Skeletal muscle satellite cell (primary cell): Measurements from ENCODE around the gene PTGES2.
"Not testable (repeated sequence)": the region's sequence is repeated elsewhere in the genome, so short reads cannot be mapped to it uniquely, and the experiment has no call there.

Experiments used
- H3K27me3 ChIP-seq: 2 replicates; pipeline ENCODE4 v1.7.0; 2013; ENCODE audit warnings: low read length; ENCODE audit not compliant: control insufficient read depth, insufficient read depth
- H3K36me3 ChIP-seq: 2 replicates; pipeline ENCODE4 v1.7.0; 2013; ENCODE audit warnings: mild to moderate bottlenecking, control low read depth, low read length; ENCODE audit not compliant: insufficient read depth
- H3K4me1 ChIP-seq: 2 replicates; pipeline ENCODE4 v1.7.0; 2013; ENCODE audit warnings: low read length; ENCODE audit not compliant: control insufficient read depth, insufficient read depth
- H3K4me2 ChIP-seq: 2 replicates; pipeline ENCODE4 v1.7.0; 2013; ENCODE audit warnings: mild to moderate bottlenecking, low read length
- H3K4me3 ChIP-seq: 2 replicates; pipeline ENCODE4 v1.7.0; 2013; ENCODE audit warnings: low read length
- H3K9ac ChIP-seq: 2 replicates; pipeline ENCODE4 v1.7.0; 2013; ENCODE audit warnings: mild to moderate bottlenecking, low read depth, low read length, moderate library complexity
- H3K9me3 ChIP-seq: replicated peaks from 2 replicates; pipeline ENCODE4 v1.7.0; 2013; ENCODE audit warnings: mild to moderate bottlenecking, control low read depth, low read length

Gene PTGES2

DNA sequence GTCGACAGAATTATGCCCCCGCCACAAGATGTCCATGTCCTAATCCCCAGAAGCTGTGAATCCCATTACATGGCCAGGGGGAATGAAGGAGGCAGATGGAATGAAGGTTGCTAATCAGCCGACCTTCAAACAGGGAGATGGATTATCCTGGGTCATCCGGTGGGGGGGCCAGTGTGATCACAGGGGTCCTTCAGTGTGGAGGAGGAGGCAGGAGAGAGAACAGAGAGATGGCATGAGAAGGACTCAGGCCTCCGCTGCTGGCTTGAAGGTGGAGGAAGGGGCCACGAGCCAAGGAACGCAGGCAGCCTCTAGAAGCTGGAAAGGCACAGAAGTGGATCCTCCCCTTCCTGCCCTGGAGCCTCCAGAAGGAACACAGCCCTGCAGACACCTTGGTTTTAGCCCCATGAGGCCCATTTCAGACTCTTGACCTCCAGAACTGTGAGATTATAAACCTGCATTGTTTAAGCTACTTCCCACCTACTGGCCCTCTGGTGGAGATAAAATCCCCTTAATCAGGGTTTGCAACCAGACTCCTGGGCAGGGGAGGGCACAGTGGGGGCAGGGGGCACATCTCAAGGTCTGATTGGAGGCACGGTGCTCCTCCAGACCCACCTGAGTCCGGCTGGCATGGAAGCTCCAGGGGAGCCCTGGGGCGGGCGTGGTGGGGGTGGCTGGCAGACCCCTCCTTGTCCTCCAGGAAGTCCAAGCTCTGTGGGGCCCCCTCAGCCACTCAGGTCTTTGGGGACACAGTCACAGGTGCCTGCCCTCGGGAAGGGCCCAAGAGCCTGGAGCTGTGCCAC lies 13.8 kb downstream of the PTGES2 start:
- no peaks in the 10 kb centered on the region for H3K4me1 ChIP-seq
- H3K27me3 ChIP-seq = no peaks in the 10 kb centered on the region
- no peaks in the 10 kb centered on the region for H3K36me3 ChIP-seq
- H3K9me3 ChIP-seq = no peaks in the 10 kb centered on the region
- no peak overlapping the region for H3K9ac ChIP-seq
- H3K4me3 ChIP-seq = no peak overlapping the region
- no peak overlapping the region for H3K4me2 ChIP-seq

DNA sequence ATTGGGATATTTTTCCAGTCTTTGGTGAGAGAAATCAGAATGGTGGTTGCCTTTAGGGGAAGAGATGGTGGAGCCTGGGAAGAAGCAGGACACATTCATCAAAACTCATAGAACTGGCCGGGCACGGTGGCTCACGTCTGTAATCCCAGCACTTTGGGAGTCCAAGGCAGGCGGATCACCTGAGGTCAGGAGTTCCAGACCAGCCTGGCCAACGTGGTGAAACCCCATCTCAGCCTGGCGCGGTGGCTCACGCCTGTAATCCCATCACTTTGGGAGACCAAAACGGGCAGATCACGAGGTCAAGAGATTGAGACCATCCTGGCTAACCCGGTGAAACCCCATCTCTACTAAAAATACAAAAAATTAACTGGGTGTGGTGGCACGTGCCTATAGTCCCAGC lies 15.8 kb downstream of the PTGES2 start:
- not testable (repeated sequence) for H3K9ac ChIP-seq, H3K27me3 ChIP-seq, H3K4me3 ChIP-seq, H3K9me3 ChIP-seq, H3K4me1 ChIP-seq, H3K4me2 ChIP-seq
- peaks cover 16% of the 10 kb centered on the region for H3K36me3 ChIP-seq

DNA sequence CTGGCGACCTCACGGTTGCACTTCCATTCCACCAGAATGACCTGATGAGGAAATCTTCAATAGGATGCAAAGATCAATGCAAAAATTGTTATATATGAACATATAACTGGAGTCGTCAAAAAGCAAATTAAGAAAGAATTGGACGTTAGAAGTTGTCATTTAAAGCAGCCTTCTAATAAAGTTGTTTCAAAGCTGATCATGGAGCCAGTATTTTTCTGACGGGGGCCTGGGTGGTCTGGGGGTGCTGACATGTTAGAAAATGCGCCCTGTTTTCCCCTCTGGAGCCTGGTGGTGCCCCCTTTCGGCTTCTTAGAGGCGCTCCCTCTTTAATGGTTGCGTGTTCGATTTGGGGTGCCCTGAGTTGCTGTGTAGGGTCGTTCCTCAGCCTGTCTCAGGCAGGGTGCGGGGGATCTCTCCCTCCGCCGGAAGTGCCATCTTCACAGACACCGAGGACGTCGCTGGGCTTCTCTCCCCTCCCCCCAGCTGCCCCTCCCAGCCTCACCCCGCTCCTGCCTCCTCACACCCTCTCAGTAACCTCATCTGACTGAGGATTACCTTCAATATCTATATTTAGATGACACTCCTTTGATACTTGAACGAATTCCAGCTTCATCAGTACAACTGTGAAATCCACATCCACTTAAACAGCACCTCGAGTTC lies 18.3 kb downstream of the PTGES2 start:
- H3K4me2 ChIP-seq = no peak overlapping the region
- H3K9ac ChIP-seq = no peak overlapping the region
- no peaks in the 10 kb centered on the region for H3K27me3 ChIP-seq
- H3K36me3 ChIP-seq = peaks cover 33% of the 10 kb centered on the region
- no peaks in the 10 kb centered on the region for H3K9me3 ChIP-seq
- no peak overlapping the region for H3K4me3 ChIP-seq
- peaks cover 4% of the 10 kb centered on the region for H3K4me1 ChIP-seq

DNA sequence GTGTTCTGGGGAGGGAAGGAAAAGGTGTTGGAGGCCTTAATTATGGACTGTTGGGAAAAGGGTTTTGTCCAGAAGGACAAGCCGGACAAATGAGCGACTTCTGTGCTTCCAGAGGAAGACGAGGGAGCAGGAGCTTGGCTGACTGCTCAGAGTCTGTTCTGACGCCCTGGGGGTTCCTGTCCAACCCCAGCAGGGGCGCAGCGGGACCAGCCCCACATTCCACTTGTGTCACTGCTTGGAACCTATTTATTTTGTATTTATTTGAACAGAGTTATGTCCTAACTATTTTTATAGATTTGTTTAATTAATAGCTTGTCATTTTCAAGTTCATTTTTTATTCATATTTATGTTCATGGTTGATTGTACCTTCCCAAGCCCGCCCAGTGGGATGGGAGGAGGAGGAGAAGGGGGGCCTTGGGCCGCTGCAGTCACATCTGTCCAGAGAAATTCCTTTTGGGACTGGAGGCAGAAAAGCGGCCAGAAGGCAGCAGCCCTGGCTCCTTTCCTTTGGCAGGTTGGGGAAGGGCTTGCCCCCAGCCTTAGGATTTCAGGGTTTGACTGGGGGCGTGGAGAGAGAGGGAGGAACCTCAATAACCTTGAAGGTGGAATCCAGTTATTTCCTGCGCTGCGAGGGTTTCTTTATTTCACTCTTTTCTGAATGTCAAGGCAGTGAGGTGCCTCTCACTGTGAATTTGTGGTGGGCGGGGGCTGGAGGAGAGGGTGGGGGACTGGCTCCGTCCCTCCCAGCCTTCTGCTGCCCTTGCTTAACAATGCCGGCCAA lies 19.1 kb downstream of the PTGES2 start:
- H3K4me3 ChIP-seq = no peak overlapping the region

DNA sequence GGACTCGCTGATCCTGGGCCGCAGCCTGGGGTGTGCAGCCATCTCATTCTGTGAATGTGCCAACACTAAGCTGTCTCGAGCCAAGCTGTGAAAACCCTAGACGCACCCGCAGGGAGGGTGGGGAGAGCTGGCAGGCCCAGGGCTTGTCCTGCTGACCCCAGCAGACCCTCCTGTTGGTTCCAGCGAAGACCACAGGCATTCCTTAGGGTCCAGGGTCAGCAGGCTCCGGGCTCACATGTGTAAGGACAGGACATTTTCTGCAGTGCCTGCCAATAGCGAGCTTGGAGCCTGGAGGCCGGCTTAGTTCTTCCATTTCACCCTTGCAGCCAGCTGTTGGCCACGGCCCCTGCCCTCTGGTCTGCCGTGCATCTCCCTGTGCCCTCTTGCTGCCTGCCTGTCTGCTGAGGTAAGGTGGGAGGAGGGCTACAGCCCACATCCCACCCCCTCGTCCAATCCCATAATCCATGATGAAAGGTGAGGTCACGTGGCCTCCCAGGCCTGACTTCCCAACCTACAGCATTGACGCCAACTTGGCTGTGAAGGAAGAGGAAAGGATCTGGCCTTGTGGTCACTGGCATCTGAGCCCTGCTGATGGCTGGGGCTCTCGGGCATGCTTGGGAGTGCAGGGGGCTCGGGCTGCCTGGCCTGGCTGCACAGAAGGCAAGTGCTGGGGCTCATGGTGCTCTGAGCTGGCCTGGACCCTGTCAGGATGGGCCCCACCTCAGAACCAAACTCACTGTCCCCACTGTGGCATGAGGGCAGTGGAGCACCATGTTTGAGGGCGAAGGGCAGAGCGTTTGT lies 19.9 kb downstream of the PTGES2 start:
- Histone ChIP-seq H3K4me3 (no peak overlapping the region), H3K9ac (no peak overlapping the region), H3K4me2 (no peak overlapping the region), H3K4me1 (peaks cover 17% of the 10 kb centered on the region), H3K36me3 (peaks cover 49% of the 10 kb centered on the region), H3K9me3 (no peaks in the 10 kb centered on the region), H3K27me3 (no peaks in the 10 kb centered on the region)

More for the DNA sequence above, 19.1 kb downstream of the PTGES2 start:
- Histone ChIP-seq H3K4me1 (peaks cover 11% of the 10 kb centered on the region), H3K9me3 (no peaks in the 10 kb centered on the region), H3K27me3 (no peaks in the 10 kb centered on the region), H3K9ac (no peak overlapping the region), H3K36me3 (peaks cover 41% of the 10 kb centered on the region), H3K4me2 (no peak overlapping the region)

DNA sequence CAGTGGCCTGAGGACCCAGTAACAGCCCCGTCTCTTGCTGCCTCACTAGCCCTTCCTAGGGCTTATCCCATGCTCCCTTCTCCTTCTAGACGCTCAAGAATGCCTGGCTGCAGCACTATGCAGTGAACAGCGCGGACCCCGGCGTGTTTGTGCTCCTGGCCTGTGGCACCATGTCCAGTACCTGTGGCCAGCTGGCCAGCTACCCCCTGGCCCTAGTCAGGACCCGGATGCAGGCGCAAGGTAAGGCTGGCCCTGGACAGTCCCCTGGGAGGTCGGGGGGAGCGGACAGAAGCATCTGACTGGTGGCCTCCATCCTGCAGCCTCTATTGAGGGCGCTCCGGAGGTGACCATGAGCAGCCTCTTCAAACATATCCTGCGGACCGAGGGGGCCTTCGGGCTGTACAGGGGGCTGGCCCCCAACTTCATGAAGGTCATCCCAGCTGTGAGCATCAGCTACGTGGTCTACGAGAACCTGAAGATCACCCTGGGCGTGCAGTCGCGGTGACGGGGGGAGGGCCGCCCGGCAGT lies 20.5 kb downstream of the PTGES2 start:
- no peaks in the 10 kb centered on the region for H3K27me3 ChIP-seq
- no peak overlapping the region for H3K9ac ChIP-seq
- H3K36me3 ChIP-seq = peaks cover 55% of the 10 kb centered on the region

DNA sequence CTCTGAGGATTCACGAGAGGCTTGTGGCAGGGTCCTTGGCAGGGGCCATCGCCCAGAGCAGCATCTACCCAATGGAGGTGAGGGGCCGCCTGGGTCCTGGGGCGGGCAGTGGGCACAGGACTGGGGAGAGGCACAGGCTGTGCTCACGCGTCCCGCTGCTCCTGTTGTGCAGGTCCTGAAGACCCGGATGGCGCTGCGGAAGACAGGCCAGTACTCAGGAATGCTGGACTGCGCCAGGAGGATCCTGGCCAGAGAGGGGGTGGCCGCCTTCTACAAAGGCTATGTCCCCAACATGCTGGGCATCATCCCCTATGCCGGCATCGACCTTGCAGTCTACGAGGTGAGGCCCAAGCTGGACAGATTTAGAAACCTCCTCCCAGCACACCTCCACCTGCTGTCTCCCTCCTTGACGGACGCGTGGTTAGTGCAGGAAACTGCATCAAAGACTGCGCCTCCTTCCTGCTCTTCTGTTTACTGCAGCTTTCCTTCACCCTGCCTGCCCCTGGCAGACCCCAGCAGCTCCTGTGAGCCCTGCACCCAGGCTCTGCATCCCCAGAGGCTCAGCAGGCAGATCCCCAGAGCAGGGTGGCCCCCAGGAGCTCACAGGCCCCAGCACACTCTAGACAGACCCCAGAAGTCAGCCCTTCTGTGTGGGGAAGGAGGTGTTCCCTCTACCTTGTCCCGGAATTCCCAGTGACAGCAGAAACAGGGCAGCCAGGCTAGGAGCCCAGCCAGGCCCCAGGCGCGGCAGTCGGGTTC lies 21.2 kb downstream of the PTGES2 start:
- H3K4me3 ChIP-seq = no peak overlapping the region
- H3K36me3 ChIP-seq = peaks cover 60% of the 10 kb centered on the region
- no peak overlapping the region for H3K9ac ChIP-seq
- no peaks in the 10 kb centered on the region for H3K27me3 ChIP-seq
- no peak overlapping the region for H3K4me2 ChIP-seq
- H3K4me1 ChIP-seq = peaks cover 24% of the 10 kb centered on the region
- H3K9me3 ChIP-seq = no peaks in the 10 kb centered on the region

More for the DNA sequence above, 20.5 kb downstream of the PTGES2 start:
- H3K4me1 ChIP-seq = peaks cover 18% of the 10 kb centered on the region
- no peak overlapping the region for H3K4me2 ChIP-seq
- H3K9me3 ChIP-seq = no peaks in the 10 kb centered on the region
- H3K4me3 ChIP-seq = no peak overlapping the region

DNA sequence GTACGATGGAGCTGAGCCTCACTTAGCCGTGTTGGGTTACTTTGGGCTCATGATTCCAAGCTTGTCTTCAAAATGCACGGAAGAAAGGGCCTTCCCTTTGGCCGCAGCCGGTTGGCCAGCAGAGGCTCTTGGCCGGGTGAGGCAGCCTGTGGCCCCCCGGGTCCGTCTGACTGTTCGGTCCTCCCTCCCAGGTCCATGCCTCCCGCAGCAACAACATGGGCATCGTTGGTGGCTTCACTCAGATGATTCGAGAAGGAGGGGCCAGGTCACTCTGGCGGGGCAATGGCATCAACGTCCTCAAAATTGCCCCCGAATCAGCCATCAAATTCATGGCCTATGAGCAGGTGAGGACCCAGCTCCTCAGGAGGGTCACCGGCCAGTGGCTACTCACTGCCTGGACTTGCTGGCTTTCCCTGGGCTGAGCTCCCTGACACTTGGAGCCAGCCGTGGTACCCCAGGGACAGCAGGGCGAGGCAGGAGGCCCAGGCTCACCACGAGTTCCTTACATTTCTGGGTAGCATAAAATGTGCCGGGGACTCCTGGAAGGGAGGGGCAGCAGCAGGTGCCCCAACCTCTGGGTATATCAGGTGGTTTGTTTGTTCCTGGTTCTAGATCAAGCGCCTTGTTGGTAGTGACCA lies 21.9 kb downstream of the PTGES2 start:
- peaks cover 31% of the 10 kb centered on the region for H3K4me1 ChIP-seq
- no peaks in the 10 kb centered on the region for H3K27me3 ChIP-seq
- no peak overlapping the region for H3K4me3 ChIP-seq
- H3K4me2 ChIP-seq = no peak overlapping the region
- H3K36me3 ChIP-seq = peaks cover 67% of the 10 kb centered on the region
- no peaks in the 10 kb centered on the region for H3K9me3 ChIP-seq
- no peak overlapping the region for H3K9ac ChIP-seq

DNA sequence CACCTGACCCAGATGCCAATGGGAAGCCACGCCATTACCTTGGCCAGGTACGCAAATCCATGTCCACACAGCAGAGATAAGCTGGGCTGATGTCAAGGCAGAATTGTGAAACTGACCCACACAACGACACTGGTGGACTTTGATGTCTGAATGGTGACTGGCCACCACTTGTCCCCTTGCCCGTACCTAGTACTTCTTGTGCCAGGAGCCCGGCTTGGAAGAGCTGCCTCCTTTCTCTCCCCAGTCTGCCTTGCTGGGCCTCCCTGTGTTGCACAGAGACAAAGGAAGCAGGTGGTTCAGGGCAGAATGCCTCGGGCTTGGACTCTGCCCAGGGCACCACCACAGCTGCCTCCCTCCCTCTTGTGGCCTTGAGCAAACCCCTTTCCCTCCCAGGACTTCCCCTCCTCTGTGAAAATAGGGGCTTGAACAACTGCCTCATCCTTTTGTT lies 23.3 kb downstream of the PTGES2 start:
- Histone ChIP-seq H3K9ac (no peak overlapping the region), H3K27me3 (no peaks in the 10 kb centered on the region), H3K36me3 (peaks cover 69% of the 10 kb centered on the region), H3K4me3 (no peak overlapping the region), H3K4me1 (peaks cover 46% of the 10 kb centered on the region), H3K4me2 (no peak overlapping the region), H3K9me3 (no peaks in the 10 kb centered on the region)

DNA sequence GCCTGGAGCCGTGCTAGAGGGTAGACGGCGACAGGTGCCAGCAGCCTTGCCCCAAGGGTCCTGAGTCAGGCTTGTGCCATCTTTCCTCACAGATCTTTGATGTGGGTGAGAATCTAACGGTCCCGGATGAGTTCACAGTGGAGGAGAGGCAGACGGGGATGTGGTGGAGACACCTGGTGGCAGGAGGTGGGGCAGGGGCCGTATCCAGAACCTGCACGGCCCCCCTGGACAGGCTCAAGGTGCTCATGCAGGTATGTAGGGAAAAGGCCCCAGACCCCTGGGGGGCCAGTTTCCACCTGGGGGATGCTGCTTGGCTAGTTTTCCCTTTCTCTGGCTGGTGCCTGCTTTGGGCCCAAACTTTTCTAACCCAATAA lies 24.0 kb downstream of the PTGES2 start:
- Histone ChIP-seq H3K27me3 (no peaks in the 10 kb centered on the region), H3K9ac (no peak overlapping the region), H3K9me3 (no peaks in the 10 kb centered on the region), H3K36me3 (peaks cover 69% of the 10 kb centered on the region), H3K4me3 (no peak overlapping the region), H3K4me1 (peaks cover 52% of the 10 kb centered on the region), H3K4me2 (no peak overlapping the region)
